Stimulated activated CD8-positive, alpha-beta memory T cell treated with anti-CD3 and anti-CD28 coated beads, Interleukin-4, amount 100 ng/mL, for 1 hour (primary cell): Measurements from ENCODE around the gene PTPRN2.

Experiments used
- DNase-seq, 2 donors: peaks; one replicate each; pipeline ENCODE4 v3.0.0-alpha.2; 2020; ENCODE audit warnings: low read depth in 2 of 2, low spot score in 1 of 2

Gene PTPRN2

DNA sequence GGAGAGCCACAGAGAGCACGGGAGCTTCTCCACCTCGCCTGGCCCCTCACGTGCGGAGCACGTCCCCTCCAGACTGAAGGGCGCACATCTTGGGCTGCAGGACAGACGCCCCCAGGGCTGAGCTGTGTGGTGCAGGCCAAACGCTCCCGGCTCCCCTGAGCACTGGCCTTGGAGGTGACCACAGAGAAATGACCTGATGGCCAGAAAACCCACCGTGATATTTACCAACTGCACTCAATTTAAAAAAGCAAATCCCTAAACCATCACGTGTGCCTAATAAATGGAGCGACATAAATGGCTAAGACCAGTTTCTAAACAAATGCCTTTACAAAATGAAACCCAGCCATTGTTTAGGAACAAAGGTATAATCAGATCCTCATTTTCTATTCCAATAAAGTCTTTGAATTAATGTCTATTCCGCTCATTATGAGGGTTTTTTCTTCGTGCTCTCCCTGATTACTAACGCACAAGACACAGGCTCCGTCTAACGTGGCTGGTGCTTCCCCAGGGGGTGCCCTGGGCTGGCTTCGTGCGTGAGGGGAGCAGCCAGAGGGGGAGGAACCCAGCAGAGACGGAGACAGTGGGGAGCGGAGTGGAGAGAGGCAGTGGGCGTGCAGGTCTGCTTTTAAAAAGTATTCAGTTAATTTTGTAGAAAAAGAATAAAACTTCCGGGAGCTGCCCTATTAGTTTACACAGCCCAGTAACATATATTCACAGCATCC lies 1060.5 kb downstream of the PTPRN2 start:
- no peak for DNase-seq

DNA sequence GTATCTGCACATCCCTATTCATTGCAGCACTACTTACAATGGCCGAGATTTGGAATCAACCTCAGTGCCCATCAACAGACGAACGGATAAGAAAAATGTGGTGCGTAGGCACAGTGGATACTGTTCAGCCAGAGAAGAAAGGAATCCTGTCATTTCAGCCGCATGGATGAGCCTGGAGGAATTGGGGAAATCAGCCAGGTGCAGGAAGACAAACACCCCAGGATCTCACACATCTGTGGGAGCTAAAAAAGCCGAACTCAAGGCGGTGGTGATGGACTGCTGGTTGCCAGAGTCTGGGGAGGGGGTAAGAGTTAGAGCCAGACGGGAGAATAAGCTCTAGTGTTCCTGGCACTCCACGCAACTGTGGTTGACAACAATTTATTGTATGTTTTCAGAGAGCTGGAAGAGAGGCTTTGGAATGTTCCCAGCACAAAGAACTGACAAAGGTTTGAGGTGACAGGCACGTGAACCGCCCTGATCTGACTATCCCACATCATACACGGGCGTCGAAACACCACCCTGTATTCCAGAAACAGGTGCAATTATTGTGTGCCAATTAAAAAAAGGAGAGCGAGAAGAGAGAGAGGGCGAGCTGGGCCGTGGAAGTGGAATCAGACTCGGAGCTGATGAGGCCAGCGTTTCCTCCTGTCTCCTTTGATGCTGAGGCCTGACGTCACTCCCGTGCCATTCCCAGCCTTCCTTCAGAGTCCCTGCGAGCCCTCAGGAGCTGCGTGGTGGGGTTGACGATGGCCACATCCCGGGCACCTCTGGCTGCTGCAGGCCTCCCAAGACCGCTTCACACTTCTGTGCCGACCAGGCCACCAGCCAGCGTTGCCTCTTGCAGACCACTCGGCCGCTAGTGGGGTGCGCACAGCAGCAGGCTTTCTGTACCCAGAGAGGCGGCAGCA lies 1061.4 kb downstream of the PTPRN2 start:
- DNase-seq: no peak

DNA sequence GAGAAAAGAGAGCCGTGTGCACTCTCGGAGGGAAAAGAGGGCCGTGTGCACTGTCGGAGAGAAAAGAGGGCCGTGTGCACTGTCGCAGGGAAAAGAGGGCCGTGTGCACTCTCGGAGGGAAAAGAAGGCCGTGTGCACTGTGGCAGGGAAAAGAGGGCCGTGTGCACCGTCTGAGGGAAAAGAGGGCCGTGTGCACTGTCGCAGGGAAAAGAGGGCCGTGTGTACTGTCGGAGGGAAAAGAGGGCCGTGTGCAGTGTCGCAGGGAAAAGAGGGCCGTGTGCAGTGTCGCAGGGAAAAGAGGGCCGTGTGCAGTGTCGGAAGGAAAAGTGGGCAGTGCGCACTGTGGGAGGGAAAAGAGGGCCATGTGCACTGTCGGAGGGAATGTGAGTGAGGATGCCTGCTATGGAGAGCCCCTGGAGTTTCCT lies 1062.1 kb downstream of the PTPRN2 start:
- no peak for DNase-seq

DNA sequence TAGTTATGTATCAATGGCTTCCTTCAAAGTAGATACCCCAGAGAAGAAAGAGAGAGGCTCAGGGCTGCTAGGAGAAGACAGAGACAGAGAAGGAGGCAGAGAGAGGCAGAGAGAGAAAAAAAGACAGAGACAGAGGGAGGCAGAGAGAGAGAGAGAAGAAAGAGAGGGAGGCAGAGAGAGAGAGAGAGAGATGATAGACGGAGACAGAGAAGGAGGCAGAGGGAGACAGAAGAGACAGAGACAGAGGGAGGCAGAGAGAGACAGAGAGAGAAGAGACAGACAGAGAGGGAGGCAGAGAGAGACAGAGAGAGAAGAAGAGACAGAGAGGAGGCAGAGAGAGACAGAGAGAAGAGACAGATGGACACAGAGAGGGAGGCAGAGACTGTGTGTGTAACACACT lies 1062.9 kb downstream of the PTPRN2 start:
- no peak for DNase-seq

DNA sequence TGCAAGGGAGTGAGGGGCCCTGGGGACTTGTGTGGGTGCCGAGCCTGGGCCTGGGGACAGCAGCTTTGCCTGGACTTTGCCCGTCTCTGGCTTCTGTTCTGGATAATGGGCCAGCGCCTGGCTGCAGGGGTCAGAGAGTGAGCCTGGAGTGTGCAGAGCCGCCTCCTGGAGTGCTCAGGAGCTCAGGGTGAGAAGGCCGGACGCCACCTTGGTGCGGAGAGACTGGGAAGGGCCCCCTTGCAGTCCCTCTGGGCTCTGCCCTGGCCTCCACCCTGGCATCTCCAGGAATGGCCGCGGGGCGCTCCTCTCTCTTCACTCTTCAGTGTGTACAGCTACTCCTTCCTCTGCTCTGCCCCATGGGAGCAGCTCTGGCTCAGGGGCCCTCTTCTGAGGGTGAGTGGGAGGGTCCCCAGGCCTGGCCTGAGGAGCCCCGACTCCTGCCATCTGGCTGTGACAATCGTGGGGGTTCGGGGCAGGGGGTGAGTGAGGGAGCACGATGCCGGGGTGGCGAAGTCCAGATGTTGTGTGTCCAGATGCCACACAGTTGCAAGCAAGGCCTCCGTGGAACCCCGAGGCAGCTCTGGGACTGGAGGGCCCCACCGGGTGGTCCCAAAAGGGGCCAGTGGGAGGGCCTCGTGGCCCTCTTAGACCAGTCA lies 1063.7 kb downstream of the PTPRN2 start:
- no peak for DNase-seq

DNA sequence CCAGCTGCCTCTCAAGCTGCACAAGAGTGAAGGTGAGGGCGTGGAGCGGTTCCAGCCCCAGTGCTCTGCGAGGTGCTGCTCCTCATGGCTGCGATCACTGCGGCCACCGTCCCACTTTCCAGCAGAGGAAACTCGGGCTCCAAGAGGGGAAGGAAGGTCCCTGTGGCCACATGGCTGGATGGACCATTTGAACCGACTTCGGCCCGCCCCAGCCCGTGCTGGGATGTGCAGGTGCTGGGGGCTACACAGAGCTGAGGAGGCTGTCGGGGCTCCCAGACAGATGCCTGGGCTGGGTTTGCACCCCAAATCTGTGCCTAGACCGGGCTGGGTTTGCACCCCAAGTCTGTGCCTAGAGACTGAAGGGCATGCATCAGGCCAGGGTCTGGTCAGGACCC lies 1064.3 kb downstream of the PTPRN2 start:
- DNase-seq: no peak

DNA sequence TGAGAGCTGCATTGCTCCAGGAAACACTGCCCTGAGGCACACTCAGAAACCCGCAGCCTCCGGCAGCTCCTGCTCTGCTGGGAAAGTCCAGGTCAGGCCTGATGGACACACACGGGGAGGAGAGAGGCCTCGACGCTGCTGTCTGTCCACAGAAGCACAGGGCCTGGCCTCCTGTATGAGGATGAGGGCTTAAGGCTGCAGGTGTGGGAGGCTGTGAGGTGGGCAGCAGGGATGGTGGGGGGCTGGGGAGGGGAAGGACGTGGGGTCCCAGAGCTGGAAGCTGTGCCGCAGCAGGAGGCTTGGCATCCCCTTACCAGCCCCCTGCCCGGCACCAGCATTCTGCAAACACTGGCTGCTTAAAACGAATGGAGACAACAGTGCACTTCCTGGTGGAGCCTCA lies 1064.7 kb downstream of the PTPRN2 start:
- DNase-seq: no peak

DNA sequence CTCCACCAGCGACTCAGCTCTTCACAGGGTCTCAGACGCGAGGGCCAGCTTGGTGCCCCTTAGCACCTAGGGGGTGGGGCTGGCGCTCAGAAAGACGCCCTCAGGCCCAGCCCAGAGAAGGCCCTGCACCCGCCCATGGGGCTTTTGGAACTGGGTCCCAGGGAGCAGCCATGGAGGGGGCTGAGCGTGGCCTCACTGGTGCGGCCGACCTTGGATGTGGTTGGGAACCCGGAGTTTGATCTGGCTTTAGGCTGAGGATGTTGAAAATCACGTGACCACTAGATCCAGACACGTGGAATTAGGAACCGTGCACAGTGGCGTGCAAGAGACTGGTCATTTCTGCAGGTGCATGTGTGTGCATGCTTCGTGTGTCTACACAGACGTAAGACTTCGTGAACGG lies 1065.4 kb downstream of the PTPRN2 start:
- no peak for DNase-seq

DNA sequence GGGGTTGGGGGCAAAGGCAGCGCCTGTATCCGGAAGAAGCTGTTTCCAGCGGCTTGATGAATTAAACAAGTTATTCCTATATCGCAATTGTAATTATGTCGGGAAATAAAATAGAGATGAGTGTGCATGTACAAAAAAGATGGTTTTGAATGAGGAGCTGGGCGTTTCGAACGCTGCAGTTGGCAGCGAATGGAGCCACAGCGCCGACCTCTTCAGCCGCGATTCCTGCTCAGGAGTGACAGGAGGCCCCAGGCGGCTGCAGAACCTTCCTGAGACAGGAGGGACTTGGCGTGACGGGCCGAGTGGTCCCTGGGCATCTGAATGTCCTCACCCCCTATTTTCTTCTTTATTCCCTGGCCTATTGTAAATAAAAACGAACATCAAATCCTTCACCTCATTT lies 1065.9 kb downstream of the PTPRN2 start:
- DNase-seq: no peak

DNA sequence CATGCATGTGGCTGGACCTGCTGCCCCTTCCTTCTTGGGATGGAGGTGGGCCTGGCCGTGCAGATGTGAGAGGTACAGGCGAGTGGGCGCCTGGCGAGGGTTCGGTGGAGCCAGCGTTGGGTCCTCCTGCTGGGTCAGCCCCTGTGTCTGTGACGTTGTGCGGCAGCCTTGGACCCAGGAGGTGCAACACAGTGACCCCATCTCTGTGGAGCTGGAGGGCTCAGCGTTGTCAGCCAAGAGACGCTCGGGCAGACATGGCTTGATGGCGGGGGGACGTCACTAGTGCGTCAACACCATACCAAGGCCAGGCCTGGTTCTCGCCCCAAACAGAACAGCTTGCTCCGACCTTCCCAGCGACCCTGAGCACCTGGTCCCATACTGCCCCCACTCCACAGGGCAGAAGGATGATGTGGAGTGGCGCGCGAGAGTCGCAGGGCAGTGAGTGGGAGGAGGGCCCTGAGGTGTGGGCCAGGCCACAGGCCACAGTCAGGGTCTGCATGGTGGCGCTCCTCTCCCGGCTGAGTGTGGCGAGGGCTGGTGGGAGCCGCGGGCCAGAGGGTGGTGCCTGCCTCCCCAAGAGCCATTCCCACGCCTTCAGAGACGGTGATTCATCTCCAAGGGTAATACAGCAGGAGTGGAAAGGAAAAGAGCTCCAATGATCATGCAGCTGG lies 1066.4 kb downstream of the PTPRN2 start:
- DNase-seq: no peak

DNA sequence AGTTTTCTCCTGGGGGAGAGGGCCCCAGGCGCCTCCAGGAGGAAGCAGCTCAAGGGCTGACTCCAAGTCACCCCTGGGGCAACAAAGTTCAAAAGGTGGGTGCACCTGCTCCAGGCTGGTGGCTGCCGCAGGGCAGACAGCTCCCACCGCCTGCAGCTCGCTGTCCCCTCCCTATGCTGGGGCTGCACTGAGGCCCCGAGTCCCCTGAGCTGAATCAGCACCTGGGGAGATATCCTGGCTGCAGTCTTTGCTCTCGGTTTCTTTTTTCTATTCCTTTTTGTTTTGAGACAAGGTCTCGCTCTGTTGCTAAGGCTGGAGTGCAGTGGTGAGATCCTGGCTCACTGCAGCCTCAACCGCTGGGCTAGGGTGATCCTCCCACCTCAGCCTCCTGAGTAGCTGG lies 1067.4 kb downstream of the PTPRN2 start:
- DNase-seq: no peak

DNA sequence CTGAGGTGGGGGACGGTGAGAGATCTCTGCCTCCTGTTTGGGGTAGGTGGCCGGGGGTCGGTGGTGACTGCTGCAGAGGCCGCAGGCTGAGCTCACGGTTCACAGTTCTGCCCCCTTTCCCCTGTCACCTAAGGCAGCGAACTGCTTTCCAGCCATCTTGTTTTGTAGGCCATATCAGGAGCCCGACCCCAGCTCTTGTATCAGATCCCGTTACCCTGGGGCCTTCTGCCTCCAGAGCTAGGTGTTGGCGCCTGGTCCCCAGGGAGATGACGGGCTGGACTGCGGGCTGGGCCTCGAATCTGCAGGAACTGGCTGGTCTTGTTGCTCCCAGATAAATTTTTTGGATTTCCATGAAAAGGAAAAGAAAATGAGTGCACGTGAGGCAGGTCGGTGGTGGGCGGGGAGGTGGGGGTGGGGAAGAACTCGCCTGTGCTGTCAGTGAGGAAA lies 1067.8 kb downstream of the PTPRN2 start:
- no peak for DNase-seq

DNA sequence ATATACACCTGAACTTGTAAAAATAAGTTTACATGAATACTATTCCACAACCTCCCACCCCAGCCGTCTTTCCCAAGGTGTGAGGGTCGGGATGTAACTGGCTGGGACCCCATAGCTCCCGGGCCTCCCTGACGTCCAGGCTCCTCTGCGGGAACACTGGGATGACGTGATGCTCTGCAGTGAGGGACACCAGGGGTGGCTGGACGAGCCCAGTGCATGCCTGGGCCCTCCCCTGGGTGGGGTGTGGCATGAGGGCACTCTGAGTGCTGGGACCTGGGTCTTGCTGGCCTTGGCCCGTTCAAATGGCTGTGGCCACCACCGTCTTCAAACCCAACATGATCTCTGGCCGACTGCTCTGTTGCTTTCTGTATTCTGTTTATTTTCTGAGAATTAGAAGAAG lies 1068.4 kb downstream of the PTPRN2 start:
- DNase-seq: no peak

DNA sequence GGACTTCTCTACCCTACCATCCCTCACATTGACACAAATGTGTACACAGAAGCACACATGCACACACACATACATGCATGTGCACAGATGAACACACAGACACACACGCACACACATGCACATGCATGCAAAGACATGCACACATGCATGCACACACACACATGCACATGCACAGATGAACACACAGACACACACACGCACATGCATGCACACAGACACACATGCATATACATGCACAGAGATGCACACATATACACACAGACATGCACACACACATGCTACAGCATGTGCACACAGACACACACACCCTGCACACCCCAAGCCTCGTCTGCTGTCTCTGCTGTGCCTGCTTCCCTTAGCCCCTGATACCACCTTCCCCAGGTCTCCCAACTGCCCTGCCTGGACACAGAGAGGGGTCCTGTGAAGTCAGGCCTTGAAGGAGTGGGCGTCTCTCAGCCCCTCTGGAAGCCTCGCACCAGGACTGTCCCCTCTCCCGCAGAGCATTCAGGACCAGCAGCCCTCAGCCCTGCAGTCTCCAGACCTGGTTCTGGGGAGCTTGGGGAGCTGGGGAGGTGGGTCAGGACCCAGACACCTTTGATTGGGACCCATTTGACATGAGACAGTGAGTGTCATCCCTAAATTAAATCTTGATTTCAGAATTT lies 1069.0 kb downstream of the PTPRN2 start:
- no peak for DNase-seq

DNA sequence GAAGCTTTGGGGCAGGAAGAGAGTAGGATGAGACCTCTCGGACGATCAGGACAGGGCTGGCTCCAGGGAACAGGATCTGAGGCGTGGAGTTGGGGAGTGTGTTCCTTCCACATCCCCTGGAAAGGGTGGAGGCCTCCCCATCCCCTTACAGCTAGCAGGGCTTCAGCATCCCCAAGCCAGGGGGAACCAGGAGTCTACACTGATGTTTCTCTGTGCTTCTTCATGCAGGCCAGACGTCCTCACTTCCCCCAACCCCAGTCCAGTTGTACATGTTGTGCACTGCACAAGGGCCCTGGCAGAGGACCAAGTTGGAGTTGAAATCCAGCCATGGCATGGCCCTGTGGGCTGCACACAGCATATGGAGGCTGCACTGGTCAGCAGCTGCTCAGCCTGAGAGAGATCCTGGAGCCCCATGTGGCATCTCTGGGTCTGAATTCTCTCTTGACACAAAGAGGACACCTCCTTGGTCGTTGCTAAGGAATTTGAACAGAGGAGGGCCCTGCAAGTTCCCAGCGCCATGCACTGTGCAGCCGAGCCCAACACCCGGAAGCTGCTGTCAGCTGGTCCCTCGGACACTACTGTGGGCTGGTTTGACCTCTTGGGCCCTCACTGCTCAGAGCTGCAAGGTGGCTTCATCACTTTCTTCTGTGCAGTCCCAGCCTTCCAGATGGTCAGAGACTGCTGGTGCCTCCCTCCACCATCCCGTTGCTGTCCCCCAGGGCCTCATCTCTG lies 1069.7 kb downstream of the PTPRN2 start:
- no peak for DNase-seq

DNA sequence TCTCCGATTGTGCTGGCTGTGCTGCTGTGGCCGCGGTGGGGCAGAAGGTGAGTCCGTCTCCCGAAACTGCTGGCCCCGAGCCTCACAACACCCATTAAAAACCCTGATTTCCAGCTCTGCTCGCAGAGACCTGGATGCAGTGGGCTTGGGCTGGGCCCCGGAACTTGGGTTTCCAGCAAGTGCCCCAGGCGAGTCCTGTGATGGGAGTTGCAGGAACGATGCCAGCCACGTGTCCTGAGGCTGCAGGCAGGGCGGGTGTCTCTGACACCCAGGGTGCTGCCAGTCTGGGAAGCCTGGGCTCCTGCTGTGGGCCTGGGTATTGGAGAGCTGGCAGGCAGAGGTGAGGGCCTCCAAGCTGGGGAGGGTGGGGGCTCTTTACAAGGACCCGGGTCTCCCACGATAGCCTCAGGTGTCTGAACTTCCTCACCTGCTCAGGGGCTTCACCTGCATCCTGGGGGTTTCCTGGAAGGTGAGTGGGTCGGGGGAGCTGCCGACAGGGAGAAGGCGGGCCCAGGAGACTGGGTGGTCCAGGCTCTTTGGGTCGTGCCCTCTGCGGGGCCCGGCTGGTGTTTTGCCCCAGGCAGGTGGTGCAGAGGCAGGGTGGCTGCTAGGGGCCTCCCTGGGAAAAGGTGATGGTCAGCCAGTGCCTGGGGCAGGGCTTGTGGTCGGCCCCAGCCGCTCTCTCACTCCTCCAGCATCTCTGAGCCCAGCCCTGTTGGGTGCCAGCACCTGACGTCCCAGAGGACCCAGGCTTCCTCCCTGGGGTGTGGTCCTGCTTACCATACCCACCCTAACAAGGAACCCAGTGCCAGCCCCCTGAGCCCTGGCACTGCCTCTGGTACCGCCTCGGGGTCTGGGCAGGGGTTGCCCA lies 1070.5 kb downstream of the PTPRN2 start:
- no peak for DNase-seq

DNA sequence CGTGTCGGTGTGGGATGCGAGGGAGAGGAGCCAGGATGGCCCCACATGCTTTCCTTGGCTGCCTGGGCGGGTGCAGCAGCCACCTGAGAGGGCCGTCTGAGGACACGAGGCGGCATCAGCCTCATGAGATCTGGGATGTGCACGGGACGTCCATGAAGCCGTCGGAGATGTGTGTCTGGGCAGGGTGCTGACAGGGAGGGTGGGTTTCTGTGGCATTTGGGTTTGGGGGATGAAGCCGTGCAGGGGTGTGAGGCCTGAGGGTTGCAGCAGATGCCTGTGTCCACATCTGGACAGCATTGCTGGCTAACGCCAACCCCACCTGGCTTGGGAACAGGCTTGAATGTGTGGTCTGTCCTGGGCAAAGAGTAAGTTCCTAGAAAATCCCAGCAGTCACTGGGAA lies 1071.3 kb downstream of the PTPRN2 start:
- no peak for DNase-seq

DNA sequence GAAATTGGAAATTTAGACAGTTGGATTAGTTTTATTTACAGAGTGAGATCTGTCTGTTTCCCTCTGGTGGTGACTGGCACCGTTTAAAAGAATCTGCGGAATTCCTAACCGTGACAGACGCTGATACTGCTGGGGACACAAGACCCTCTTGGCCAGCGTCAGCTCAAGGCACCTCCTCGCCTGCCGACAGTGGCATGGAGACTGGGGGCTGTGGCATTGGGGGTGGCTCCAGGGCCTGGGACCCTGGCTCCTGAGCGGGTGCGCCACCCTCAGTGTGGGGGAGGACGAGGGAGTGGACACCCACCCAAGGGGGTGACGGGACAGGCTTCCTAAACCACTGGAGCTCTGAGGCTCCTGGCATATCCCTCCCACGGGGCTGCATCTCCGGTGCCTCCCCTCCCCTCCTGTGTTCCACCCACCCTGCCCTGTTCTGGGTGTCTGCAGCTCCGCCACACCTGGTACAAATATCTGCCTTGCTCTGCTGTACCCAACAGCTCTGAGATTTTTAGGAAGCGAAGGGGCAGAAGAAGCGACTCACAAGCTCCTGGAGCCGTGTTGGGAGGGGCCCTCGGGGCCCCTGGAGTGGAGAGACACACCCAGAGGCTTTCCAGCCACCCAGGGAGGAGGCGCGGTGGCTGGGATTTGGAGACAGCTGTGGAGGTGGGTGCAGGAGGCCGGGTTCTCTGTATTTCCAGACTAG lies 1072.1 kb downstream of the PTPRN2 start:
- no peak for DNase-seq

DNA sequence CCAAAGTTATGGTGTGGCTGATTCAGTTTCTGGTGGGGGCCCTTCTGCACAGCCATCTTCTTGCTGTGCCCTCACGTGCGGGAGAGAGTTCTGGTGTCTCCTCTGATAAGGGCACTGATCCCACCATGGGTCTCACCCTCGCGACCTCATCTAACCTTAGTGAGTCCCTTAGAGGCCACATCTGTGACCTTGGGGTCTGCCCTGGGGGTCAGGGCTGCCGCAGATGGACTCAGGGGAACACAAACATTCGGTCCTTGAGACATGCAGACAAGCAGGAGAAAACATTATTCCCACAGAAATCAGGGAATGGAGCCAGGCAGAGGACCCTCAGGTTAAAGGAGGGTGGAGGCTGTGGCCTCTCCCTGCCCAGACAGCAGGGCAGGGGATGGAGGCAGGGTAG lies 1072.9 kb downstream of the PTPRN2 start:
- DNase-seq: no peak
